AG10803 (cell line): ENCODE results near the gene CBX2.

Experiments used
- DNase-seq: peaks from one replicate; pipeline ENCODE4 v3.0.0; 2010; ENCODE audit warnings: low read depth
- H3K4me3 ChIP-seq: 2 replicates; pipeline ENCODE4 v1.5.1; 2011; ENCODE audit warnings: mild to moderate bottlenecking, low read length, control low read depth
- TF ChIP-seq, protein P1 (sequence below): conservative IDR thresholded peaks from 2 replicates; pipeline ENCODE4 v1.5.1; 2011; ENCODE audit warnings: mild to moderate bottlenecking, low read length, control low read depth, inconsistent platforms

CBX2 gene

GRCh38 chr17:79757140-79757745 lies 20.7 kb upstream of the CBX2 start:
- DNase-seq = no peak
- TF ChIP-seq, protein P1, sequence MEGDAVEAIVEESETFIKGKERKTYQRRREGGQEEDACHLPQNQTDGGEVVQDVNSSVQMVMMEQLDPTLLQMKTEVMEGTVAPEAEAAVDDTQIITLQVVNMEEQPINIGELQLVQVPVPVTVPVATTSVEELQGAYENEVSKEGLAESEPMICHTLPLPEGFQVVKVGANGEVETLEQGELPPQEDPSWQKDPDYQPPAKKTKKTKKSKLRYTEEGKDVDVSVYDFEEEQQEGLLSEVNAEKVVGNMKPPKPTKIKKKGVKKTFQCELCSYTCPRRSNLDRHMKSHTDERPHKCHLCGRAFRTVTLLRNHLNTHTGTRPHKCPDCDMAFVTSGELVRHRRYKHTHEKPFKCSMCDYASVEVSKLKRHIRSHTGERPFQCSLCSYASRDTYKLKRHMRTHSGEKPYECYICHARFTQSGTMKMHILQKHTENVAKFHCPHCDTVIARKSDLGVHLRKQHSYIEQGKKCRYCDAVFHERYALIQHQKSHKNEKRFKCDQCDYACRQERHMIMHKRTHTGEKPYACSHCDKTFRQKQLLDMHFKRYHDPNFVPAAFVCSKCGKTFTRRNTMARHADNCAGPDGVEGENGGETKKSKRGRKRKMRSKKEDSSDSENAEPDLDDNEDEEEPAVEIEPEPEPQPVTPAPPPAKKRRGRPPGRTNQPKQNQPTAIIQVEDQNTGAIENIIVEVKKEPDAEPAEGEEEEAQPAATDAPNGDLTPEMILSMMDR = no peak
- H3K4me3 ChIP-seq = no peak overlapping the region

GRCh38 chr17:79758271-79758670 lies 19.7 kb upstream of the CBX2 start:
- DNase-seq = no peak
- TF ChIP-seq, protein P1 = no peak
- H3K4me3 ChIP-seq = no peak overlapping the region

DNA sequence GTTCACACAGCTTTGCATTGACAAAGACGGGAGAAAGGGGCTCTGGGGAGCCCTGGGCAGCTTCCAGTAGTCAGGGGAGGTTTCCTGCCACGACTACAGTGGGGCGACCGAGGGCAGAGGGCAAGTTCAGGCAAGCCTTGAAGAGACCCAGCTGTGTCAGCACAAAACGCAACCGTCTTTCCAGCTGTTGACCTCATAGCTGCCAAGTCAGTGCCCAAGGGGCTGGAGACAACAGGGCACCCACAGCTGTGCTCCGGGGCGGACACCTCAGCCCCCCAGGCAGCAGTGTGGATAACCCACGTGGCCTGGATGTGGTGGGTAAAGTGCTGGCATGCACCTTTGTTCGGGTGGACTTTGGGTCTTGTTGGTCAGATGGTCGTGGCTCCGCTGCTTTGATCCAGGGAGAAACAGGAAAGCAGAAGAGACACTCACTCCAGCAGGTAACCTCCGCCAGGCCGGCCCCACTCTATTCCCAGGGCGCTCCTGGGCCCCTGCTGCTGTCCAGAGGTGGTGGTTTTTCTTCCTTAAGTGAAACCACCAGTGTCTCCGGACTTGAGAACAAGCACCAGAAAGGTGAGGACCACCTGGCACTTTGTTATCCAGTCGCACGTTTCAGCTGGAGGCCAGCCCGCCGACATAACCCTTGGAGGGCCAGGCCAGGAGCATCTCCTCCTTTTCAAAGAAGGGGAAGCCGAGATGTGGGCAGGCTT lies 17.6 kb upstream of the CBX2 start:
- no peak overlapping the region for H3K4me3 ChIP-seq
- DNase-seq = no peak
- TF ChIP-seq, protein P1 = no peak

DNA sequence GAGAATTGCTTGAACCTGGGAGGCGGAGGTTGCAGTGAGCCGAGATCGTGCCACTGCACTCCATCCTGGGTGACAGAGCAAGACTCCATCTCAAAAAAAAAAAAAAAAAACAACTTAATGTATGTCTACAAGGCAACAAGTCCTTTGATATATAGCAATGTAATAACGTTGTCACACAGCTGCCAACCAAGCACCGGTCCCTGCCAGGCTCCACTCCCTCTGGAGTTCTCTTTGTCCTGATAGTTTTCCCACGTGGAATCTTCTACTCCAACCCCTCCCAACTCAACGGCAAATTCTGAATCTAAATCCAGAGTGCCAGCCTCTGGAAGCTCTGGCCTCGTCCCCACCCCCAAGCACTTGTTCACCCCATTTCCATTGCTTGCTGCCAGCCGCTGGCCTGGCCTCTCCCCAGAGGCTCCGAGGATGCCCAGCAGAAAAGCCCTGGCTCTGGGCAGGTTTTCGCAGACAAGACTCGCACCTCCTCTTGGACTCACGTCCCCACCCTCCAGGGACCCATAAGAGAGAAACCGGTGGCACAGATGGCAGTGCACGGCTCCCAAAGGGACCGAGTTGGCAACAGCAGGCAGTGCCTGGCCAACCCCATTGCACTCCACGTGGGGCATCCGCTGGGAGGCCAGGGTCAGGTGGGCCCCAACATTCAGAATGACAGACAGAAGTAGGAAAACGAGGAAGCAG lies 15.9 kb upstream of the CBX2 start:
- TF ChIP-seq, protein P1 = no peak
- H3K4me3 ChIP-seq = no peak overlapping the region
- no peak for DNase-seq

DNA sequence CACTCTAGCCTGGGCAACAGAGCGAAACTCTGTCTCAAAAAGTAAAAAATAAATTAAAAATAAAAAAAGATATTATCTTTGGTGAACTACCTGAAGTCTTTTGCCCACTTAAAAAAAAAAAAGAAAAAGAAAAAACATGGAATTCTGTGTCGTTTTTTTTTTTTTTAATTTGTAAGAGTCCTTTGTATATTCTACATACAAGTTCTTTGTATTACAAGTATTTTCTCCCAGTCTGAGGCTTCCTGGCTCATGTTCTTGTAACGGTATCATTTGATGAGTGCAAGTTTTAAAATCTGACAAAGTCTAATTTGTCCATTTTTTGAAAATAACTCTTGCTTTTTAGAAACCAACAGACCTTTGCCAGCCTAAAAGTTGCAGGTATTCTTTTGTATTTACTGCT lies 12.2 kb upstream of the CBX2 start:
- H3K4me3 ChIP-seq = no peak overlapping the region
- TF ChIP-seq, protein P1 = no peak
- DNase-seq = no peak

DNA sequence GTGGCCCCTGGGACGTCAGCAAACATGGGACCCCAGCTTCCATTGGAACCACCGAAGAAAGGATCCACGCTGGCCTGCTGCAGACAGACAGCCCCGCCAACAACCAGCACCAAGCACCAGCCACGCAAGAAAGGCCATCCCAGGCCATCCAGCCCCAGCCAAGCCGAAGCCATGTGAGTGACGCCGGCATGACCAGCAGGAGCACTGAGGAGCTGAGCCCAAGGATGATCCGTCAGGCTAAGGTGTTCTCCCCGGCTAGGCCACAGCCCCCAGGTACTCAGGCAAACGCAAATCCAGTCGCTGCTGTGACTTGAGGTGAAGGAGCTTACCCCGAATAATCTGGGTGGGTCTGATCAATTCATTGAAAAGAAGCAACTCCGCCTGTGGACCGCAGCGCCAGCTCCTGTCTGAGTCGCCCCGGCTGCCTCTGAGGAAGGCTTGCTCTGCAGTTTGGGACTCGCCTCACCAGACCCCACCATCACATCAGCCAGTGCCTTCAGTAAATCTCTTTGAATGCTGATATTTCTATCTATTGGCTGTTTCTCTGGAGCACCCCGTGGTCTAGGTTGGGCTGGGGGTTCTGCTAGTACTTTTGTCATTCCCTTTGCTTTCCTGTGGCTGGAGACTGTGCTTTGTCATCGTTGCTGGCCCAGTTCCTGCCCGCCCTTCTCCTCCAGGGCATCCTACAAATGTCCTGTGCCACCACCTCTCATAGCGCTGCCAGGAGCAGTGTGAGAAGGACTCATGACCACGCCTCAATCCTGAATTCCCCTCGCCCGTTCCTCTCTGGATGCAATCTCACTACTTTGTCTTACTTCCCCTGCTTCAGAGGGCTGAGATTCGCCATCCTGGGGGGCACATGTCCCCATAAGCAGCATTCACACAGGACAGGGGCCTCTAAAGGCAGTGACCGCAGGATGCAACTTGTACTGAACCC lies 8.1 kb upstream of the CBX2 start:
- no peak for DNase-seq
- no peak overlapping the region for H3K4me3 ChIP-seq
- TF ChIP-seq, protein P1 = no peak
